ENCODE results near the gene GALE. TPM values are rescaled to one million over a fixed set of nuclear protein-coding genes. Genes with fewer than 3 reads are reported as not detected.

The GALE gene
- total and polyA plus RNA-seq, 2 donors (not counting 1 experiment from before 2014, with no cell fraction given), result 9.4 to 12.1 TPM

GRCh38 chr1:23824711-23825075 is 24.1 kb upstream of the GALE start:
- peak overlapping the region; percentile 81 to 97 for H3K27ac ChIP-seq (ENCODE audit: low read length in 2 of 2)
- Mint-ChIP-seq H3K9me3 (ENCODE audit: insufficient read depth) (no peaks in the 10 kb centered on the region), H3K4me1 (peaks cover 22% of the 10 kb centered on the region), H3K27ac (peak overlapping the region; percentile 98), H3K27me3 (no peaks in the 10 kb centered on the region), H3K4me3 (peak overlapping the region; percentile 96)
- 0% methylated on average over 3 of the region's 8 CpGs for WGBS (ENCODE audit: insufficient coverage)
- peak overlapping the region; percentile 88 for H2AFZ ChIP-seq (ENCODE audit: insufficient read depth, low read depth, low read length, poor library complexity, severe bottlenecking)
- no peaks in the 10 kb centered on the region for H3K9me3 ChIP-seq (ENCODE audit: control extremely low read depth in 1 of 3, control insufficient read depth in 2 of 3, insufficient read depth in 1 of 3, low read length in 2 of 3)
- H3K4me1 ChIP-seq (ENCODE audit: control insufficient read depth in 2 of 2, insufficient read depth in 2 of 2, low read length in 2 of 2), result peaks cover 10 to 14% of the 10 kb centered on the region in 2 donors
- H3K79me2 ChIP-seq (ENCODE audit: control insufficient read depth, insufficient read depth, low read length), result peaks cover 12% of the 10 kb centered on the region
- no peaks in the 10 kb centered on the region for H4K20me1 ChIP-seq (ENCODE audit: control insufficient read depth, insufficient read depth, low read length, poor library complexity, severe bottlenecking)
- TF ChIP-seq CTCF (IDR thresholded peaks at IDR 0.05) (no peak), EZH2 (IDR thresholded peaks at IDR 0.05; ENCODE audit: borderline replicate concordance, insufficient read depth, low read depth, low read length, poor library complexity, severe bottlenecking) (no peak)
- intact Hi-C loops (cut with micrococcal nuclease), result loop anchor here (1.0 to 5.0 kb wide), 6 partner anchors 14 to 156 kb away; partner anchors contain the start of genes FUCA1, GALE and SRSF10
- ChIA-PET CTCF (interaction anchor here (1.1 to 5.1 kb wide), 4 partner anchors 13 to 89 kb away, joined by 3 to 64 read pairs (median 4); no protein-coding TSS in a partner anchor), POLR2A (interaction anchor here (0.6 to 1.9 kb wide), 5 partner anchors 10 to 53 kb away, joined by 3 to 13 read pairs (median 3); no protein-coding TSS in a partner anchor)
- no peaks in the 10 kb centered on the region for H3K27me3 ChIP-seq (replicated peaks in 1 of 4; ENCODE audit: control extremely low read depth in 1 of 4, control insufficient read depth in 3 of 4, insufficient read depth in 4 of 4, low read length in 3 of 4)
- peaks cover 0 to 7% of the 10 kb centered on the region in 2 experiments for H3K36me3 ChIP-seq (replicated peaks in 1 of 2; ENCODE audit: control extremely low read depth in 1 of 2, control insufficient read depth in 1 of 2, extremely low read depth in 1 of 2, insufficient read depth in 2 of 2, low read length in 1 of 2)
- DNase-seq (no peak), ATAC-seq (ENCODE audit: low read depth) (no peak)
- H3K4me2 ChIP-seq (replicated peaks; ENCODE audit: low read depth, low read length, poor library complexity, severe bottlenecking), result peak overlapping the region; percentile 94
- peak overlapping the region; percentile 97 for H3K9ac ChIP-seq (ENCODE audit: low read length)
- H3K4me3 ChIP-seq (ENCODE audit: control extremely low read depth in 1 of 5, extremely low read depth in 1 of 5, insufficient read depth in 1 of 5, low read depth in 2 of 5, low read length in 4 of 5), result peak overlapping the region; percentile 76 to 95 (median 93)

DNA sequence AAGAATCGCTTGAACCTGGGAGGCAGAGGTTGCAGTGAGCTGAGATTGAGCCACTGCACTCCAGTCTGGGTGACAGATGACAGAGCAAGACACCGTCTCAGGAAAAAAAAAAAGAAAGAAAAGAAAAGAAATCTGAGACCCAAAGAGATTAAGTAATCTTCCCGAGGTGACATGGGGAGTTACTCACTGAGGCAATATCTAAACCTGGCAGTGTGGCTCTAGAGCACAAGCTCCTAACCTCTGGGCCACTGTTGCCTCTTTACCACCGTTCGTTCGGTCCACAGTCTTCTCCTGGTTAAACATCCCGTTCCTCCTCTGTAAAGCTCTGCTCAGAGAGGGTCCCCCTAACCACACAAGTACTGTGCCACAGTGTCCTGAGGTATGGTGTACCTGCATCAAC is 23.2 kb upstream of the GALE start:
- CTCF ChIA-PET, result interaction anchor here (0.6 to 5.1 kb wide), 6 partner anchors 12 to 108 kb away, joined by 3 to 64 read pairs (median 3); no protein-coding TSS in a partner anchor

More for the DNA sequence above, 23.2 kb upstream of the GALE start:
- Mint-ChIP-seq H3K4me3 (peak overlapping the region; percentile 96), H3K27ac (peak overlapping the region; percentile 41), H3K4me1 (peaks cover 22% of the 10 kb centered on the region), H3K9me3 (ENCODE audit: insufficient read depth) (no peaks in the 10 kb centered on the region), H3K27me3 (no peaks in the 10 kb centered on the region)
- no peaks in the 10 kb centered on the region for H4K20me1 ChIP-seq (ENCODE audit: control insufficient read depth, insufficient read depth, low read length, poor library complexity, severe bottlenecking)
- peaks cover 0 to 7% of the 10 kb centered on the region in 2 experiments for H3K36me3 ChIP-seq (replicated peaks in 1 of 2; ENCODE audit: control extremely low read depth in 1 of 2, control insufficient read depth in 1 of 2, extremely low read depth in 1 of 2, insufficient read depth in 2 of 2, low read length in 1 of 2)
- intact Hi-C loops (cut with micrococcal nuclease), result no loop called here
- peaks cover 10 to 14% of the 10 kb centered on the region in 2 donors for H3K4me1 ChIP-seq (ENCODE audit: control insufficient read depth in 2 of 2, insufficient read depth in 2 of 2, low read length in 2 of 2)
- H3K4me3 ChIP-seq (ENCODE audit: control extremely low read depth in 1 of 5, extremely low read depth in 1 of 5, insufficient read depth in 1 of 5, low read depth in 2 of 5, low read length in 4 of 5), result no peak overlapping the region
- DNase-seq, result no peak
- no peak overlapping the region for H2AFZ ChIP-seq (ENCODE audit: insufficient read depth, low read depth, low read length, poor library complexity, severe bottlenecking)
- H3K4me2 ChIP-seq (replicated peaks; ENCODE audit: low read depth, low read length, poor library complexity, severe bottlenecking), result no peak overlapping the region
- peaks cover 12% of the 10 kb centered on the region for H3K79me2 ChIP-seq (ENCODE audit: control insufficient read depth, insufficient read depth, low read length)
- H3K9ac ChIP-seq (ENCODE audit: low read length), result no peak overlapping the region
- POLR2A ChIA-PET, result interaction anchor here (0.7 to 1.1 kb wide), 2 partner anchors 70 to 87 kb away, joined by 4 to 19 read pairs; no protein-coding TSS in a partner anchor
- no peaks in the 10 kb centered on the region for H3K27me3 ChIP-seq (replicated peaks in 1 of 4; ENCODE audit: control extremely low read depth in 1 of 4, control insufficient read depth in 3 of 4, insufficient read depth in 4 of 4, low read length in 3 of 4)
- no peak overlapping the region for H3K27ac ChIP-seq (ENCODE audit: low read length in 2 of 2)
- no peaks in the 10 kb centered on the region for H3K9me3 ChIP-seq (ENCODE audit: control extremely low read depth in 1 of 3, control insufficient read depth in 2 of 3, insufficient read depth in 1 of 3, low read length in 2 of 3)
- TF ChIP-seq EZH2 (IDR thresholded peaks at IDR 0.05; ENCODE audit: borderline replicate concordance, insufficient read depth, low read depth, low read length, poor library complexity, severe bottlenecking) (no peak), CTCF (IDR thresholded peaks at IDR 0.05) (no peak)
- no peak for ATAC-seq (ENCODE audit: low read depth)
- WGBS (ENCODE audit: insufficient coverage), result 98% methylated on average over 7 of the region's 7 CpGs
